Endothelial cell of umbilical vein (primary cell): ENCODE measurements around the gene SEBOX. TPM values are rescaled to one million over a fixed set of nuclear protein-coding genes. Genes with fewer than 3 reads are reported as not detected.

Experiments
- BruUV-seq: library from RNA; stranded (reverse); fragments of 400-500 nt; replicated peaks from 2 replicates; lab custom pipeline; 2021; lab: Mats Ljungman, UMichigan
- CTCF ChIA-PET: fragments of 300-600, 350-600 bp; sonication (Branson Sonifier 250); formaldehyde crosslinking; loops from one replicate; lab custom pipeline; 2021; ENCODE audit warnings: antibody characterized with exemption, inconsistent platforms; lab: Charles Lee
- POLR2A ChIA-PET: fragments of 300-600, 350-600 bp; sonication (Branson Sonifier 250); formaldehyde crosslinking; loops from one replicate; lab custom pipeline; 2021; ENCODE audit warnings: antibody characterized with exemption, inconsistent platforms; lab: Charles Lee
- DNase-seq: peaks from one replicate; pipeline ENCODE4 v3.0.0-alpha.2; 2011; ENCODE audit warnings: low read depth, low spot score
- FAIRE-seq: peaks from 2 replicates; lab custom pipeline; 2011; peaks lifted over from hg19 to GRCh38; lab: Jason Lieb, UNC
- H2AFZ ChIP-seq: 2 replicates; pipeline ENCODE4 v1.6.0; 2012; ENCODE audit warnings: low read depth, low read length, control low read depth, inconsistent platforms
- H3K27ac ChIP-seq: 2 replicates; pipeline ENCODE4 v1.5.1; 2011; ENCODE audit warnings: low read depth, mild to moderate bottlenecking, control low read depth, low read length, moderate library complexity; ENCODE audit not compliant: insufficient read depth
- H3K27me3 ChIP-seq, 2 experiments: 2 replicates each; pipeline versions ENCODE4 v1.6.0 to v1.6.1; 2011; ENCODE audit warnings: low read length in 2 of 2, mixed read lengths in 1 of 2; ENCODE audit not compliant: control insufficient read depth in 2 of 2, insufficient read depth in 2 of 2
- H3K36me3 ChIP-seq, 2 experiments: 2 replicates in 1 of 2; 3 replicates in 1 of 2; pipeline ENCODE4 v1.5.1; 2011; ENCODE audit warnings: low read length in 2 of 2, mild to moderate bottlenecking in 1 of 2, moderate library complexity in 1 of 2; ENCODE audit not compliant: control insufficient read depth in 2 of 2, insufficient read depth in 2 of 2; ENCODE audit errors: extremely low read depth in 1 of 2
- H3K4me1 ChIP-seq: 3 replicates; pipeline ENCODE4 v1.5.1; 2011; ENCODE audit warnings: mild to moderate bottlenecking, low read length; ENCODE audit not compliant: control insufficient read depth, insufficient read depth; ENCODE audit errors: extremely low read depth
- H3K4me2 ChIP-seq: 2 replicates; pipeline ENCODE4 v1.6.1; 2011; ENCODE audit warnings: low read length, control low read depth, mixed read lengths; ENCODE audit not compliant: insufficient read depth
- H3K4me3 ChIP-seq, 3 experiments: fragments of 200-600 bp in 1 of 3; sonication (generic), shearing (Covaris generic) in 1 of 3; replicated peaks in 1 of 3; 2 replicates each; pipeline ENCODE4 v1.5.1; 2011 to 2016; ENCODE audit warnings: control low read depth in 3 of 3, low read length in 3 of 3, mild to moderate bottlenecking in 2 of 3, inconsistent platforms in 1 of 3, low read depth in 1 of 3, moderate library complexity in 1 of 3; ENCODE audit not compliant: insufficient read depth in 1 of 3
- H3K79me2 ChIP-seq: 2 replicates; pipeline ENCODE4 v1.6.0; 2012; ENCODE audit warnings: low read length, inconsistent platforms; ENCODE audit not compliant: control insufficient read depth, insufficient read depth
- H3K9ac ChIP-seq: replicated peaks from 2 replicates; pipeline ENCODE3; 2011; ENCODE audit warnings: low read length, control low read depth; ENCODE audit not compliant: insufficient read depth; ENCODE audit errors: extremely low read depth
- H3K9me1 ChIP-seq: replicated peaks from 3 replicates; pipeline ENCODE4 v1.6.0; 2011; ENCODE audit warnings: mild to moderate bottlenecking, low read length; ENCODE audit not compliant: control insufficient read depth, insufficient read depth; ENCODE audit errors: extremely low read depth
- H3K9me3 ChIP-seq: replicated peaks from 2 replicates; pipeline ENCODE4 v1.5.1; 2012; ENCODE audit warnings: low read length, inconsistent platforms; ENCODE audit not compliant: control insufficient read depth, insufficient read depth
- H4K20me1 ChIP-seq: replicated peaks from 2 replicates; pipeline ENCODE3; 2011; ENCODE audit warnings: mild to moderate bottlenecking, low read length; ENCODE audit not compliant: control insufficient read depth, insufficient read depth; ENCODE audit errors: extremely low read depth
- EZH2 ChIP-seq: IDR thresholded peaks from 2 replicates; pipeline ENCODE4 v1.6.1; 2012; ENCODE audit warnings: borderline replicate concordance, low read depth, mild to moderate bottlenecking, moderate library complexity, low read length, inconsistent platforms; ENCODE audit not compliant: severe bottlenecking
- FOS ChIP-seq: IDR thresholded peaks from 2 replicates; pipeline ENCODE4 v1.6.1; 2011; ENCODE audit warnings: mild to moderate bottlenecking, low read length, moderate library complexity, borderline replicate concordance; ENCODE audit not compliant: insufficient read depth
- GATA2 ChIP-seq: IDR thresholded peaks from 2 replicates; pipeline ENCODE4 v1.7.0; 2011; ENCODE audit warnings: low read depth, mild to moderate bottlenecking, moderate library complexity, mixed read lengths, low read length; ENCODE audit not compliant: insufficient read length, insufficient read depth
- JUN ChIP-seq: IDR thresholded peaks from 2 replicates; pipeline ENCODE4 v1.6.1; 2011; ENCODE audit warnings: borderline replicate concordance, low read depth; ENCODE audit not compliant: insufficient read length, insufficient read depth
- MYC ChIP-seq: IDR thresholded peaks from one replicate; pipeline ENCODE4 v1.6.1; 2011; ENCODE audit warnings: mild to moderate bottlenecking, low read depth, low read length
- POLR2A ChIP-seq: IDR thresholded peaks from 2 replicates; pipeline ENCODE4 v1.6.1; 2012; ENCODE audit warnings: low read depth, mild to moderate bottlenecking, control low read depth, low read length
- POLR2AphosphoS5 ChIP-seq: IDR thresholded peaks from 2 replicates; pipeline ENCODE4 v1.6.1; 2012; ENCODE audit warnings: low read depth, mild to moderate bottlenecking, control low read depth, low read length, moderate library complexity; ENCODE audit not compliant: insufficient read depth
- dilution Hi-C: fragments of 300-500 bp; cut with MboI; formaldehyde crosslinking; loops from one replicate; pipeline ENCODE4 v1.15.0; 2019; ENCODE audit warnings: low sequenced_read_pairs; ENCODE audit not compliant: extremely low pct_ligation_motif_present
- intact Hi-C: fragments of 100-400 bp; cut with micrococcal nuclease; formaldehyde crosslinking; loops from one replicate; pipeline ENCODE4 v1.10.0; 2022
- polyA plus RNA-seq, 4 experiments: library from polyadenylated mRNA; depleted of rRNA in 3 of 4; stranded (reverse) in 3 of 4; unstranded in 1 of 4; fragments of >200 nt; gene quantifications; 2 replicates each; pipeline versions ENCODE4 v1.2.1 to v1.2.3, GENCODE V29; 2011 to 2012; ENCODE audit warnings: missing spikeins in 1 of 4
- total RNA-seq: library from RNA; stranded (reverse); gene quantifications from 2 replicates; pipeline ENCODE4 v1.2.3, GENCODE V29; 2021
- TF ChIP-seq, protein P1 (sequence below), 2 donors: IDR thresholded peaks; 1 replicate in 1 of 2; 2 replicates in 1 of 2; pipeline ENCODE4 v1.5.1; 2011; ENCODE audit warnings: low read length in 2 of 2, mild to moderate bottlenecking in 2 of 2, moderate library complexity in 2 of 2, control low read depth in 1 of 2, inconsistent platforms in 1 of 2, low read depth in 1 of 2; ENCODE audit not compliant: insufficient read depth in 1 of 2; ENCODE audit errors: extremely low read depth in 1 of 2
- TF ChIP-seq, protein P2 (sequence below): IDR thresholded peaks from 2 replicates; pipeline ENCODE4 v1.6.1; 2011; ENCODE audit not compliant: insufficient read depth, insufficient read length

Gene SEBOX
- total and polyA plus RNA-seq, 2 donors (not counting 3 experiments of a cell fraction or from before 2014, with no cell fraction given) = not detected

DNA sequence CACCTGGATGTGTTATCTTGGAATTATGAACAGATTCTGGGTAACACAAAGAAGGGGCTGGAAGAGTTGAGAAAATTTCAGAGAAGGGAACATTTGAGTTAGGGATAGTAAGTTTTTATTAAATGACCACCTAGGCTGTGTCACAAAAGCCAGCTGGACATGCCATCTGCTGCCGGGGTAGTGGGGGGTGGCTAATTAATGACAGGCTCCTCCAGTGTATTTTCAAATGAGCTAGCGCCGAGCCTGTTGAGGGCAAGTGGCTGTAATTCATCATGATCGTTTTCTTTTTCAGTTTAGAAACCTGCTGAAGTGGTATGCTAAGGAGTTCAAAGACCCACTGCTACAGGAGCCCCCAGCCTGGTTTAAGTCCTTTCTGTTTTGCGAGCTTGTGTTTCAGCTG lies 39.8 kb downstream of the SEBOX start:
- no peaks in the 10 kb centered on the region for H3K9me1 ChIP-seq
- dilution Hi-C loops (no loop called here), intact Hi-C loops (no loop called here)
- H3K4me1 ChIP-seq = peaks cover 4% of the 10 kb centered on the region
- H3K4me3 ChIP-seq = no peak overlapping the region
- H3K36me3 ChIP-seq = peaks cover 8 to 16% of the 10 kb centered on the region in 2 experiments
- H3K9me3 ChIP-seq = no peaks in the 10 kb centered on the region
- no peaks in the 10 kb centered on the region for H3K27me3 ChIP-seq
- no peak overlapping the region for H3K27ac ChIP-seq
- peaks cover 28% of the 10 kb centered on the region for H3K79me2 ChIP-seq
- no peak for FAIRE-seq
- TF ChIP-seq, protein P1, sequence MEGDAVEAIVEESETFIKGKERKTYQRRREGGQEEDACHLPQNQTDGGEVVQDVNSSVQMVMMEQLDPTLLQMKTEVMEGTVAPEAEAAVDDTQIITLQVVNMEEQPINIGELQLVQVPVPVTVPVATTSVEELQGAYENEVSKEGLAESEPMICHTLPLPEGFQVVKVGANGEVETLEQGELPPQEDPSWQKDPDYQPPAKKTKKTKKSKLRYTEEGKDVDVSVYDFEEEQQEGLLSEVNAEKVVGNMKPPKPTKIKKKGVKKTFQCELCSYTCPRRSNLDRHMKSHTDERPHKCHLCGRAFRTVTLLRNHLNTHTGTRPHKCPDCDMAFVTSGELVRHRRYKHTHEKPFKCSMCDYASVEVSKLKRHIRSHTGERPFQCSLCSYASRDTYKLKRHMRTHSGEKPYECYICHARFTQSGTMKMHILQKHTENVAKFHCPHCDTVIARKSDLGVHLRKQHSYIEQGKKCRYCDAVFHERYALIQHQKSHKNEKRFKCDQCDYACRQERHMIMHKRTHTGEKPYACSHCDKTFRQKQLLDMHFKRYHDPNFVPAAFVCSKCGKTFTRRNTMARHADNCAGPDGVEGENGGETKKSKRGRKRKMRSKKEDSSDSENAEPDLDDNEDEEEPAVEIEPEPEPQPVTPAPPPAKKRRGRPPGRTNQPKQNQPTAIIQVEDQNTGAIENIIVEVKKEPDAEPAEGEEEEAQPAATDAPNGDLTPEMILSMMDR (IDR thresholded peaks at IDR 0.05; ENCODE audit: extremely low read depth in 1 of 2, insufficient read depth in 1 of 2, low read depth in 1 of 2, low read length in 2 of 2) = no peak
- TF ChIP-seq EZH2 = no peak
- no peak for TF ChIP-seq POLR2A
- TF ChIP-seq MYC = no peak
- no peak for TF ChIP-seq GATA2
- TF ChIP-seq JUN = no peak
- TF ChIP-seq, protein P2, sequence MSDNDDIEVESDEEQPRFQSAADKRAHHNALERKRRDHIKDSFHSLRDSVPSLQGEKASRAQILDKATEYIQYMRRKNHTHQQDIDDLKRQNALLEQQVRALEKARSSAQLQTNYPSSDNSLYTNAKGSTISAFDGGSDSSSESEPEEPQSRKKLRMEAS = no peak
- no peak for TF ChIP-seq FOS
- TF ChIP-seq POLR2AphosphoS5 = no peak
- no peak overlapping the region for H3K4me2 ChIP-seq
- POLR2A ChIA-PET = no interaction called here
- no peaks in the 10 kb centered on the region for H4K20me1 ChIP-seq
- DNase-seq = no peak
- CTCF ChIA-PET = interaction anchor here (1.1 to 1.2 kb wide), 2 partner anchors 13 to 520 kb away, joined by 3 to 4 read pairs; no protein-coding TSS in a partner anchor
- BruUV-seq = no TSS peak
- no peak overlapping the region for H2AFZ ChIP-seq
- no peak overlapping the region for H3K9ac ChIP-seq
